Measurements from ENCODE around the gene ZSCAN1.

- TF ChIP-seq CTCF (IDR thresholded peaks at IDR 0.05 in 4 of 5, conservative IDR thresholded peaks at IDR 0.05 in 1 of 5), result no peak
- no peak for TF ChIP-seq POLR2A (IDR thresholded peaks at IDR 0.05)
These were observed 26.5 kb upstream of the ZSCAN1 start for GRCh38 chr19:58007285-58007684.

Measured in gastrocnemius medialis (tissue), 4 donors.